HUDEP-2 (cell line): ENCODE results near the gene CASQ1.

Experiments used
- DNase-seq, 76 experiments: peaks; one replicate each; lab custom pipeline; 2025; ENCODE audit not compliant: unreplicated experiment in 76 of 76; lab: John Stamatoyannopoulos, UW

Gene CASQ1

GRCh38 chr1:160189649-160190625 is at the start of gene CASQ1:
CASQ1 (plus strand) TSS chr1:160190575; CDS start chr1:160190752, 177 bp downstream.
- no peak for DNase-seq

GRCh38 chr1:160143695-160144094 is 46.7 kb upstream of the CASQ1 start:
- DNase-seq = no peak

GRCh38 chr1:160144921-160145320 is 45.5 kb upstream of the CASQ1 start:
- no peak for DNase-seq

GRCh38 chr1:160146107-160146506 is 44.3 kb upstream of the CASQ1 start:
- no peak for DNase-seq

- no peak for DNase-seq
These were observed 42.3 kb upstream of the CASQ1 start for GRCh38 chr1:160148121-160148520.

GRCh38 chr1:160149233-160149632 is 41.1 kb upstream of the CASQ1 start:
- no peak for DNase-seq

- no peak for DNase-seq
These were observed 40.7 kb upstream of the CASQ1 start for GRCh38 chr1:160149716-160150115.

- no peak for DNase-seq
These were observed 39.1 kb upstream of the CASQ1 start, which contains the start of gene ATP1A4 for GRCh38 chr1:160151303-160151702. ATP1A4 (plus strand) TSS chr1:160151603; CDS start chr1:160152041, 438 bp downstream.

- no peak for DNase-seq
These were observed 35.6 kb upstream of the CASQ1 start for GRCh38 chr1:160154790-160155189.

GRCh38 chr1:160156361-160156760 is 34.0 kb upstream of the CASQ1 start:
- no peak for DNase-seq

- no peak for DNase-seq
These were observed 33.2 kb upstream of the CASQ1 start for GRCh38 chr1:160157174-160157573.

GRCh38 chr1:160158031-160158430 is 32.3 kb upstream of the CASQ1 start:
- DNase-seq = no peak

- no peak for DNase-seq
These were observed 31.8 kb upstream of the CASQ1 start for GRCh38 chr1:160158534-160158933.

GRCh38 chr1:160159846-160160245 is 30.5 kb upstream of the CASQ1 start:
- no peak for DNase-seq

GRCh38 chr1:160161965-160162705 is 28.2 kb upstream of the CASQ1 start:
- no peak for DNase-seq

- DNase-seq = no peak
These were observed 27.4 kb upstream of the CASQ1 start for GRCh38 chr1:160162931-160163330.

GRCh38 chr1:160163615-160164014 is 26.8 kb upstream of the CASQ1 start:
- no peak for DNase-seq

GRCh38 chr1:160164121-160164520 is 26.3 kb upstream of the CASQ1 start:
- DNase-seq = no peak

- no peak for DNase-seq
These were observed 24.1 kb upstream of the CASQ1 start for GRCh38 chr1:160166166-160166868.

GRCh38 chr1:160167056-160167455 is 23.3 kb upstream of the CASQ1 start:
- no peak for DNase-seq

- DNase-seq = no peak
These were observed 22.8 kb upstream of the CASQ1 start for GRCh38 chr1:160167580-160167979.
